GM06990 (cell line): Measurements from ENCODE around the gene PHLDB1.

Source experiments
- DNase-seq: peaks from one replicate; pipeline ENCODE4 v3.0.0-alpha.2; 2011; ENCODE audit not compliant: insufficient read length; ENCODE audit errors: extremely low read depth
- H3K27me3 ChIP-seq: replicated peaks from 2 replicates; pipeline ENCODE4 v1.6.0; 2011; ENCODE audit warnings: low read length; ENCODE audit not compliant: control insufficient read depth, insufficient read depth
- H3K36me3 ChIP-seq: 2 replicates; pipeline ENCODE4 v1.5.1; 2011; ENCODE audit warnings: low read length; ENCODE audit not compliant: control insufficient read depth, insufficient read depth
- H3K4me3 ChIP-seq: replicated peaks from 2 replicates; pipeline ENCODE4 v1.5.1; 2011; ENCODE audit warnings: low read depth, mild to moderate bottlenecking, control low read depth, low read length
- TF ChIP-seq, protein P1 (sequence below): IDR thresholded peaks from 2 replicates; pipeline ENCODE4 v1.5.1; 2011; ENCODE audit warnings: low read length, control low read depth, mild to moderate bottlenecking, inconsistent platforms; ENCODE audit not compliant: insufficient read depth, poor library complexity, severe bottlenecking

Gene PHLDB1

DNA sequence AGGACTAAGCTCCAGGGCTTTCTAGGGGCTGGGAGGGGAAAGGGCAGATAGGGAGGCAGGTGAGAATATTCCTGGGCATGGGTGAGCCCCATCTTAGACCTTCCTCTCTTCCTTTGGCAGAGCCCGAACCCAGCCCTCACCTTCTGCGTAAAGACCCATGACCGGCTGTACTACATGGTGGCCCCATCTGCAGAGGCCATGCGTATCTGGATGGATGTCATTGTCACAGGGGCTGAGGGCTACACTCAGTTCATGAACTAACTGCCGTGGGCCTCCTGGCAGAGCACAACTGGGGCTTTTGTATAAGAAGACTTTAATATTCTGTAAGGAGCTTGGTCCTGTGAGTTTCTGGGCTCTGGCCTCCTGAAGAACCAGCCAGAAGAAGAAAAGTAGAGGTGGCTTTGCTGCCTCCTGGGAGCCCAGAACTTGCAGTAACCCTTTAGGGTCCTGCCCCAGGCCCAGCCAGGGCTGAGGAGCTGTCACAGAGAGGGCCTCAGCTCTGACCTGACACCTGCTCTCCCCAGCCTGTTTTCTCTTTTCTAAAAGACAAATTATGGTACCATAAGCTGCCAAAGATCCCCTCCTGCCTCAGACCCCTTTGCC lies 49.2 kb downstream of the PHLDB1 start:
- TF ChIP-seq, protein P1, sequence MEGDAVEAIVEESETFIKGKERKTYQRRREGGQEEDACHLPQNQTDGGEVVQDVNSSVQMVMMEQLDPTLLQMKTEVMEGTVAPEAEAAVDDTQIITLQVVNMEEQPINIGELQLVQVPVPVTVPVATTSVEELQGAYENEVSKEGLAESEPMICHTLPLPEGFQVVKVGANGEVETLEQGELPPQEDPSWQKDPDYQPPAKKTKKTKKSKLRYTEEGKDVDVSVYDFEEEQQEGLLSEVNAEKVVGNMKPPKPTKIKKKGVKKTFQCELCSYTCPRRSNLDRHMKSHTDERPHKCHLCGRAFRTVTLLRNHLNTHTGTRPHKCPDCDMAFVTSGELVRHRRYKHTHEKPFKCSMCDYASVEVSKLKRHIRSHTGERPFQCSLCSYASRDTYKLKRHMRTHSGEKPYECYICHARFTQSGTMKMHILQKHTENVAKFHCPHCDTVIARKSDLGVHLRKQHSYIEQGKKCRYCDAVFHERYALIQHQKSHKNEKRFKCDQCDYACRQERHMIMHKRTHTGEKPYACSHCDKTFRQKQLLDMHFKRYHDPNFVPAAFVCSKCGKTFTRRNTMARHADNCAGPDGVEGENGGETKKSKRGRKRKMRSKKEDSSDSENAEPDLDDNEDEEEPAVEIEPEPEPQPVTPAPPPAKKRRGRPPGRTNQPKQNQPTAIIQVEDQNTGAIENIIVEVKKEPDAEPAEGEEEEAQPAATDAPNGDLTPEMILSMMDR = no peak
- no peak for DNase-seq
- Histone ChIP-seq H3K36me3 (no peaks in the 10 kb centered on the region), H3K27me3 (no peaks in the 10 kb centered on the region; the same call in 1 of the 2 replicates), H3K4me3 (no peak overlapping the region)

DNA sequence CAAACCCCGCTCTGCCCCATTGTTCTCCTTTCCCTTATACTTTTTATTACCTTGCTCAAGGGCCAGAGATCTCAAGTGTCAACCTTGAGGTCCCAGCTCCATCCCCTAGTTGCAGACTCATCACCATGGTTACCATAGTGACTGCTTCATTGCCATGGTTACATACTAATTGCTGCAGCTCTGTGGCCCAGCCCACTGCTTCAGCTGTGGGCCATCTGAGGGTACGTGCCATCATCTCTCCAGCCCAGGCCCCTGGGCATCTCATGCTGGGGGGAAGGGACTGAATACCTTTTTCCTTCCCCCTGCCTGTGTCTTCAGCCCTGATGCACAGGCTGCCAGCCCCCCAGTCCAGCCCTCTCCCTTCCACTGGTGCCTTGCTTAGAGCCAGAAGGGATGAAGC lies 49.8 kb downstream of the PHLDB1 start:
- H3K36me3 ChIP-seq = no peaks in the 10 kb centered on the region
- H3K27me3 ChIP-seq = no peaks in the 10 kb centered on the region; the same call in 1 of the 2 replicates
- no peak for DNase-seq
- TF ChIP-seq, protein P1 = no peak
- H3K4me3 ChIP-seq = no peak overlapping the region

DNA sequence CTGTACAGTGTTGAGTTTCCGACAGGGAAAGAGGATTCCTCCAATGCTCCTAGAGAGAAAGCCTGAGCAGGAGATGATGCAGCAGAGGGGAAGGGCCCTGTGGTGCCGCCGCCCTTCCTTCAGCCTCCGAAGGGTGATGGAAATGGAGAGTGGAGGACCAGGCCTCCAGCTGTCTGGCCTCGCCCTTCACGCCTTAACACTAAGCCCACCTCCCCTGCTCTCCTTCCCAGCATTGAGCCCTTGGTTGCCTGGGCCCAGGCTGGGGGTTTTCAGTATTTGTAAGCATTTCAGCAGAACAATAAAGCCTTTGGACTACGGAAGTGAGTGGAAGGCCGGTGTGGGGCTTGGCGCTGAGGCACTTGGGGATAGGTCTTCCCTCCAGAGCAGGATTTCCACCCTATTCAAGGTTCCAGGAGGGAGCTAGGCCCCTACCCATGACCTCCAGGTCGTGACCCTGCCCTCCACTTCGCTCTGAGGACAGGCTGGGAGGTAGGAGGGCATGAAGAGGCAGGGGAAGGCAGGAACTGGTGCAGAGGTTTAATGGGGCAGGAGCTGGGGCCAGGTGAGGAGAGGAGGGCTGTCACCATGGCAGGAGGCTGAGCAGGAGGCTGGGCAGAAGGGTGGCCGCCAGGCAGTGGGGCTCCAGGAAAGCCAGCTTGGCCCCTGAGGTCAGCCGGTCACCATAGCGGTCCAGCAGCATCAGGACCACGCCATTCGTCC lies 50.5 kb downstream of the PHLDB1 start:
- Histone ChIP-seq H3K27me3 (no peaks in the 10 kb centered on the region; the same call in 1 of the 2 replicates), H3K36me3 (no peaks in the 10 kb centered on the region), H3K4me3 (no peak overlapping the region)
- TF ChIP-seq, protein P1 = no peak
- DNase-seq = no peak

DNA sequence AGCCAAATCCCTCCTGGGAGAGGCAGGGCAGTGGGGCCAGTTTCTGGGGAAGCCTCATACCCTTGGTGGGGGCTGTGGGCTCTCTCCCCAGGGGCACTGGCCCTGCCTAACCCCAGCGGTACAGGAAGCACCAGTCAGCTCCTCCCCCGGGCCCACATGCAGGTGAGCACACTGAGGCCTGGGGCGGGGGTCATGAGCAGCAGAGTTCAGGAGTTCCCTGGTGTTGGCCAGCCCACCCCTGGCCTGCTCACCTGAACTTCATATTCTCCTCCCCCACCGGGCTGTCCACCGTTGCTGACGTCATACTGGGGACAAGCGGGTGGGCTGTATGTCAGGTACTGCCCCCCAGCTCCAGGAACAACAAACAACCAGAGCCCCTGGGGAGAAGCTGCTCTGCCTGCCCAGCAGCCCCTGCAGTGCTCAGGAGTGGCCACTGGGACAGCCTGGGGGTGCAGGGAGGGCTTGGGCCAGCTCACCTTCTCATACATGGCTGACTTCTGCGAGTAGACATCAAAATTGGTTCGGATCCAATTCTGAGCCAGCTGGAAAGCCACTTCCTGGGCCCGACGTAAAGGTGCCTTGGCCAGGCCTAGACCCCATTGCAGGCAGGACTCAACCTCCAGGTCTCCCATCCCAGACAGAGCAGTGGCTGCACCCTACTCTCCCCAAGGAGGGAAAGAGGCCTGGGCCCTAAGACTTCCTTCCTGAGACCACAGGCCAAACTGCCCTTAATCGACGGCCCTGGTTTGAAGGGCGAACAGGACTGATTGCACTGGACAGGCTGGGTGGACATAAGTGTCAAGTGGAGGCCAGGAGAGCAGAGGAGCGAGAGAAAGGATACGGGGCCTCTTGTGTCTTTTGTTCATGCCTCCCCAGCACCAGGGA lies 51.3 kb downstream of the PHLDB1 start:
- TF ChIP-seq, protein P1 = no peak
- Histone ChIP-seq H3K36me3 (no peaks in the 10 kb centered on the region), H3K27me3 (no peaks in the 10 kb centered on the region; the same call in 1 of the 2 replicates), H3K4me3 (no peak overlapping the region)
- DNase-seq = no peak

DNA sequence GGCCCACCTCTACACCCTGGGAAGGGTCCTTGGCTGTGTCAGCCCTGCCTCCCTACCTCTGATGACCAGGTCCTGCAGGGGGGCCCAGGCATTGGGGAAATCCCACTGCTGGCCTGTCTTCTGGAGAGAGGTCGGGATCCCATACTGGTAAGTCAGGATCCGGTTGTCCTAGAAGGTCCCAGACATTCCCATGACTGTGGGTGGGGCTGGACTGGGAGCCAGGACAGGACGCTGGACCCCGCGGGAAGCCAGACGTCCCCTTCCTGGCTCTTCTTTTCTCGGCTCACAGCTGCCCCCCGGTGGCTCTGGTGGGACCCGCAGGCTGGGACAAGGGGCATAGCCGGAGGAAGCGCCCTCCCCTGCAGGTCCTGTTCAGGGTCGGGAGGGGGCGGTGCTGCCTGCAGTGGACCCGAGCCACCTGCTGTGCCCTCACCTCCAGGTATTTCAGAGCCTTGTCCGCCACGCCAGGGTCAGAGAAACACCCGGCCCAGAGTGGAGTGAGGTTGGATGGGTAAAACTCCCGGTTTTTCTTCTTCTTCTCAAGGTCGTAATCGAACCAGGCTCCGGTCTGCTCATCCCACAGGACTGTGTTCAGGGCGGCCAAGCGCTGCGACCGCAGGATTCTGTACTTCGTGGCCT lies 52.0 kb downstream of the PHLDB1 start:
- DNase-seq = peak; percentile 78
- no peaks in the 10 kb centered on the region; the same call in 1 of the 2 replicates for H3K27me3 ChIP-seq
- H3K4me3 ChIP-seq = no peak overlapping the region
- no peaks in the 10 kb centered on the region for H3K36me3 ChIP-seq
- TF ChIP-seq, protein P1 = peak; percentile 99
